CD14-positive monocyte (primary cell): Measurements from ENCODE around the gene ABCA6. TPM values are rescaled to one million over a fixed set of nuclear protein-coding genes. Genes with fewer than 3 reads are reported as not detected.

Experiments
- DNase-seq, 3 donors: peaks; one replicate each; pipeline ENCODE4 v3.0.0-alpha.2; 2011 to 2022
- H2AFZ ChIP-seq: 2 replicates; pipeline ENCODE4 v1.6.0; 2012; ENCODE audit warnings: mild to moderate bottlenecking, low read depth, low read length, inconsistent platforms; ENCODE audit not compliant: insufficient read depth, poor library complexity, severe bottlenecking
- H3K27ac ChIP-seq, 2 donors: 1 replicate in 1 of 2; 2 replicates in 1 of 2; pipeline ENCODE4 v1.5.1; 2012 to 2013; ENCODE audit warnings: low read length in 2 of 2, control low read depth in 1 of 2, inconsistent platforms in 1 of 2, low read depth in 1 of 2, mild to moderate bottlenecking in 1 of 2
- H3K27me3 ChIP-seq, 2 donors: one replicate each; pipeline versions ENCODE4 v1.6.0 to v1.6.1; 2011 to 2013; ENCODE audit warnings: low read length in 2 of 2; ENCODE audit not compliant: control insufficient read depth in 2 of 2, insufficient read depth in 2 of 2
- H3K36me3 ChIP-seq, 2 donors: replicated peaks in 1 of 2; 1 replicate in 1 of 2; 2 replicates in 1 of 2; pipeline versions ENCODE4 v1.5.1 to v1.6.1; 2012 to 2013; ENCODE audit warnings: low read length in 2 of 2, control low read depth in 1 of 2, inconsistent platforms in 1 of 2, mild to moderate bottlenecking in 1 of 2; ENCODE audit not compliant: insufficient read depth in 2 of 2, control insufficient read depth in 1 of 2
- H3K4me1 ChIP-seq, 2 donors: 1 replicate in 1 of 2; 2 replicates in 1 of 2; pipeline versions ENCODE4 v1.5.1 to v1.6.1; 2012 to 2013; ENCODE audit warnings: low read length in 2 of 2, control low read depth in 1 of 2, inconsistent platforms in 1 of 2, mild to moderate bottlenecking in 1 of 2, moderate library complexity in 1 of 2; ENCODE audit not compliant: insufficient read depth in 2 of 2, control insufficient read depth in 1 of 2
- H3K4me2 ChIP-seq: replicated peaks from 2 replicates; pipeline ENCODE3; 2012; ENCODE audit warnings: low read length, moderate library complexity, mild to moderate bottlenecking; ENCODE audit not compliant: poor library complexity, severe bottlenecking; ENCODE audit errors: extremely low read depth
- H3K4me3 ChIP-seq, 3 experiments: fragments of 200-600 bp in 1 of 3; sonication (generic) in 1 of 3; replicated peaks in 1 of 3; 1 replicate in 2 of 3; 2 replicates in 1 of 3; pipeline ENCODE4 v1.5.1; 2011 to 2013; ENCODE audit warnings: low read length in 3 of 3, mild to moderate bottlenecking in 3 of 3, control low read depth in 2 of 3, low read depth in 2 of 3, inconsistent platforms in 1 of 3, moderate library complexity in 1 of 3
- H3K79me2 ChIP-seq: 2 replicates; pipeline ENCODE4 v1.6.0; 2012; ENCODE audit warnings: mild to moderate bottlenecking, control low read depth, inconsistent platforms, low read length, moderate library complexity; ENCODE audit not compliant: insufficient read depth
- H3K9ac ChIP-seq: 2 replicates; pipeline ENCODE4 v1.6.0; 2017; ENCODE audit warnings: low read length, mild to moderate bottlenecking; ENCODE audit not compliant: insufficient read depth, poor library complexity, severe bottlenecking
- H3K9me3 ChIP-seq, 2 donors: replicated peaks in 1 of 2; 1 replicate in 1 of 2; 2 replicates in 1 of 2; pipeline versions ENCODE4 v1.5.1 to v1.6.1; 2012 to 2013; ENCODE audit warnings: low read length in 2 of 2, control low read depth in 1 of 2; ENCODE audit not compliant: control insufficient read depth in 1 of 2, insufficient read depth in 1 of 2
- H4K20me1 ChIP-seq: 2 replicates; pipeline ENCODE4 v1.6.0; 2012; ENCODE audit warnings: mild to moderate bottlenecking, low read length, control low read depth, moderate library complexity; ENCODE audit not compliant: insufficient read depth
- H3K27ac Mint-ChIP-seq, 7 donors: one replicate each; pipeline ENCODE4 v1.8.0; 2020; ENCODE audit warnings: mild to moderate bottlenecking in 7 of 7, mixed read lengths in 7 of 7, moderate library complexity in 6 of 7, inconsistent platforms in 2 of 7
- H3K27me3 Mint-ChIP-seq, 3 donors: one replicate each; pipeline ENCODE4 v1.8.0; 2021 to 2022; ENCODE audit warnings: low read depth in 3 of 3, mild to moderate bottlenecking in 3 of 3, mixed read lengths in 3 of 3, moderate library complexity in 3 of 3, inconsistent platforms in 1 of 3
- H3K36me3 Mint-ChIP-seq, 2 donors: one replicate each; pipeline ENCODE4 v1.8.0; 2020; ENCODE audit warnings: mixed read lengths in 2 of 2, inconsistent platforms in 1 of 2, mild to moderate bottlenecking in 1 of 2
- H3K4me1 Mint-ChIP-seq: one replicate; pipeline ENCODE4 v1.8.0; 2020; ENCODE audit warnings: mild to moderate bottlenecking, mixed read lengths
- H3K4me3 Mint-ChIP-seq, 2 donors: one replicate each; pipeline ENCODE4 v1.8.0; 2020; ENCODE audit warnings: mild to moderate bottlenecking in 2 of 2, mixed read lengths in 2 of 2, moderate library complexity in 1 of 2
- H3K9me3 Mint-ChIP-seq, 7 donors: one replicate each; pipeline ENCODE4 v1.8.0; 2020 to 2022; ENCODE audit warnings: mixed read lengths in 7 of 7, mild to moderate bottlenecking in 6 of 7, moderate library complexity in 6 of 7, inconsistent platforms in 2 of 7
- WGBS: methylation state at CpG from one replicate; pipeline ENCODE4 v1.1.5; 2013; ENCODE audit warnings: missing lambda C conversion rate; ENCODE audit not compliant: insufficient coverage; 5-methylcytosine and 5-hydroxymethylcytosine counted together
- intact Hi-C, 2 donors: fragments of 100-400 bp; cut with micrococcal nuclease; formaldehyde crosslinking; loops; one replicate each; pipeline versions ENCODE4 v1.15.0 to v1.15.1; 2023
- polyA plus RNA-seq, 3 donors: library from polyadenylated mRNA; depleted of rRNA in 1 of 3; unstranded in 2 of 3; stranded (reverse) in 1 of 3; fragments of 300-500 nt in 2 of 3; fragments of >200 nt in 1 of 3; fragmentation: Illumina TruSeq in 2 of 3; gene quantifications; 1 replicate in 2 of 3; 2 replicates in 1 of 3; pipeline ENCODE4 v1.2.3, GENCODE V29; 2012 to 2021
- TF ChIP-seq, protein P1 (sequence below): fragments of 200-600 bp; IDR thresholded peaks from one replicate; pipeline ENCODE4 v1.8.0; 2022; ENCODE audit warnings: antibody characterized with exemption, mild to moderate bottlenecking

The ABCA6 gene
- polyA plus RNA-seq, 3 donors, result 0.52 to 0.93 (median 0.76) TPM

DNA sequence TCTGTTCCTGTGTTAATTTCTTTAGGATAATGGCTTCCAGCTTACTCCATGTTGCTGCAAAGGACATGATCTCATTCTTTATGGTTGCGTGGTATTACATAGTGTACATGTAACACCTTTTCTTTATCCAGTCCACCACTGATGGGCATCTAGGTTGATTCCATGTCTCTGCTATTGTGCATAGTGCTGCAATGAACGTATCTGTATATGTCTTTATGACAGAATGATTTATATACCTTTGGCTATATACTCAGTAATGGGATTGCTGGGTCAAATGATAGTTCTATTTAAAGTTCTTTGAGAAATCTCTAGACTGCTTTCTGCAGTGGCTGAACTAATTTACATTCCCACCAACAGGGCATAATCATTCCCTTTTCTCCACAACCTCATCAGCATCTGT, 47.1 kb upstream of the ABCA6 start:
- H3K4me1 ChIP-seq, result no peaks in the 10 kb centered on the region
- no peaks in the 10 kb centered on the region for H4K20me1 ChIP-seq
- H3K27me3 ChIP-seq, result no peaks in the 10 kb centered on the region
- no peaks in the 10 kb centered on the region for H3K36me3 Mint-ChIP-seq
- H3K4me2 ChIP-seq, result no peak overlapping the region
- H3K36me3 ChIP-seq, result no peaks in the 10 kb centered on the region
- H3K9me3 ChIP-seq, result peaks cover 0 to 6% of the 10 kb centered on the region in 2 donors
- H3K27ac ChIP-seq, result no peak overlapping the region
- no peak overlapping the region for H3K4me3 ChIP-seq
- peaks cover 0 to 1% (median 0%) of the 10 kb centered on the region in 3 donors for H3K27me3 Mint-ChIP-seq
- no peak for DNase-seq
- H2AFZ ChIP-seq, result no peak overlapping the region
- TF ChIP-seq, protein P1, sequence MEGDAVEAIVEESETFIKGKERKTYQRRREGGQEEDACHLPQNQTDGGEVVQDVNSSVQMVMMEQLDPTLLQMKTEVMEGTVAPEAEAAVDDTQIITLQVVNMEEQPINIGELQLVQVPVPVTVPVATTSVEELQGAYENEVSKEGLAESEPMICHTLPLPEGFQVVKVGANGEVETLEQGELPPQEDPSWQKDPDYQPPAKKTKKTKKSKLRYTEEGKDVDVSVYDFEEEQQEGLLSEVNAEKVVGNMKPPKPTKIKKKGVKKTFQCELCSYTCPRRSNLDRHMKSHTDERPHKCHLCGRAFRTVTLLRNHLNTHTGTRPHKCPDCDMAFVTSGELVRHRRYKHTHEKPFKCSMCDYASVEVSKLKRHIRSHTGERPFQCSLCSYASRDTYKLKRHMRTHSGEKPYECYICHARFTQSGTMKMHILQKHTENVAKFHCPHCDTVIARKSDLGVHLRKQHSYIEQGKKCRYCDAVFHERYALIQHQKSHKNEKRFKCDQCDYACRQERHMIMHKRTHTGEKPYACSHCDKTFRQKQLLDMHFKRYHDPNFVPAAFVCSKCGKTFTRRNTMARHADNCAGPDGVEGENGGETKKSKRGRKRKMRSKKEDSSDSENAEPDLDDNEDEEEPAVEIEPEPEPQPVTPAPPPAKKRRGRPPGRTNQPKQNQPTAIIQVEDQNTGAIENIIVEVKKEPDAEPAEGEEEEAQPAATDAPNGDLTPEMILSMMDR, result no peak
- no peaks in the 10 kb centered on the region for H3K79me2 ChIP-seq
- H3K9ac ChIP-seq, result no peak overlapping the region
- peaks cover 3% of the 10 kb centered on the region for H3K4me1 Mint-ChIP-seq
- WGBS, result no CpG with 5 or more reads among the region's 2 CpGs
- intact Hi-C loops, result no loop called here
- H3K27ac Mint-ChIP-seq, result no peak overlapping the region
- peaks cover 0 to 7% (median 0%) of the 10 kb centered on the region in 7 donors for H3K9me3 Mint-ChIP-seq
- H3K4me3 Mint-ChIP-seq, result no peak overlapping the region

DNA sequence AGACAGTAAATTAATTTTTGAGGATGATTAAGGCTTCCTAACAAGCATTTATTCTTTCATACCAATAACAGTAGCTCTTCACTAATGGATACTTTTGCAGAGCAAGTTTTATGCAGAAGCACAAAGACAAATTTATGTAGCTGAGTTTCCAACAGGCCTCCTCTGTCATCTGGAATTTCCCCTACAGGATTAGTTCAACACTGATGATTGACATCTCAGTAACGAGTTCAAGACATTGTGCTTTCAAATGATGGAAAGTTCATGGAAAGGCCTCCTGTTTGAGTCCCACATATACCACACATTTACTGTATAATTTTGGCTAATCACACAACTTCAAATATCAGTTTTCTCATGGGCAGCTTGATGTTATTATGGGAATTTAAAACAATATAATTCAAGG, 46.4 kb upstream of the ABCA6 start:
- Histone ChIP-seq H3K36me3 (no peaks in the 10 kb centered on the region), H3K79me2 (no peaks in the 10 kb centered on the region), H3K27ac (no peak overlapping the region), H2AFZ (no peak overlapping the region), H3K9ac (no peak overlapping the region), H3K4me2 (no peak overlapping the region), H3K9me3 (peaks cover 0 to 11% of the 10 kb centered on the region in 2 donors), H3K4me1 (no peaks in the 10 kb centered on the region), H3K27me3 (no peaks in the 10 kb centered on the region), H3K4me3 (no peak overlapping the region), H4K20me1 (no peaks in the 10 kb centered on the region)
- WGBS, result no CpG with 5 or more reads among the region's 1 CpG
- TF ChIP-seq, protein P1, result no peak
- intact Hi-C loops, result no loop called here
- peaks cover 0 to 1% (median 0%) of the 10 kb centered on the region in 3 donors for H3K27me3 Mint-ChIP-seq
- peaks cover 3% of the 10 kb centered on the region for H3K4me1 Mint-ChIP-seq
- H3K4me3 Mint-ChIP-seq, result no peak overlapping the region
- no peak overlapping the region for H3K27ac Mint-ChIP-seq
- H3K9me3 Mint-ChIP-seq, result peaks cover 0 to 13% (median 3%) of the 10 kb centered on the region in 7 donors
- DNase-seq, result no peak
- no peaks in the 10 kb centered on the region for H3K36me3 Mint-ChIP-seq
